MCF 10A (cell line): ENCODE results near the gene ARHGAP27. TPM values are rescaled to one million over a fixed set of nuclear protein-coding genes. Genes with fewer than 3 reads are reported as not detected.

Experiments
- BruUV-seq: library from RNA; stranded (reverse); fragments of 400-500 nt; replicated peaks from 2 replicates; lab custom pipeline; 2021; lab: Mats Ljungman, UMichigan
- CTCF ChIA-PET: fragments of 300-600 bp; sonication (Branson Sonifier 250); formaldehyde crosslinking; extraction: SDS; loops from one replicate; lab custom pipeline; 2021; ENCODE audit warnings: antibody characterized with exemption, inconsistent platforms; lab: Yijun Ruan, JAX
- POLR2A ChIA-PET: fragments of 300-600, 350-650 bp; sonication (Branson Sonifier 250); formaldehyde crosslinking; extraction: SDS; loops from one replicate; lab custom pipeline; 2020; ENCODE audit warnings: antibody characterized with exemption, inconsistent platforms; lab: Yijun Ruan, JAX
- DNase-seq: peaks from one replicate; pipeline ENCODE4 v3.0.0-alpha.2; 2018; ENCODE audit not compliant: unreplicated experiment
- H3K27ac Mint-ChIP-seq: one replicate; pipeline ENCODE4 v1.8.0; 2022; ENCODE audit warnings: mild to moderate bottlenecking, low read depth, mixed read lengths; ENCODE audit not compliant: unreplicated experiment
- H3K27me3 Mint-ChIP-seq: one replicate; pipeline ENCODE4 v1.8.0; 2022; ENCODE audit warnings: mixed read lengths; ENCODE audit not compliant: insufficient read depth, unreplicated experiment
- H3K36me3 Mint-ChIP-seq: one replicate; pipeline ENCODE4 v1.8.0; 2022; ENCODE audit warnings: mild to moderate bottlenecking, moderate library complexity, mixed read lengths; ENCODE audit not compliant: insufficient read depth, unreplicated experiment
- H3K4me1 Mint-ChIP-seq: one replicate; pipeline ENCODE4 v1.8.0; 2022; ENCODE audit warnings: mixed read lengths; ENCODE audit not compliant: insufficient read depth, unreplicated experiment
- H3K4me3 Mint-ChIP-seq: one replicate; pipeline ENCODE4 v1.8.0; 2022; ENCODE audit warnings: mild to moderate bottlenecking, moderate library complexity, mixed read lengths; ENCODE audit not compliant: unreplicated experiment
- H3K9me3 Mint-ChIP-seq: one replicate; pipeline ENCODE4 v1.8.0; 2022; ENCODE audit warnings: mixed read lengths; ENCODE audit not compliant: unreplicated experiment
- intact Hi-C: fragments of 100-400 bp; cut with micrococcal nuclease; formaldehyde crosslinking; loops from 2 replicates; pipeline ENCODE4 v1.14.1; 2022
- total RNA-seq: library from RNA; stranded (reverse); gene quantifications from 2 replicates; pipeline ENCODE4 v1.2.3, GENCODE V29; 2022
- TF ChIP-seq, protein P1 (sequence below): fragments of 200-600 bp; IDR thresholded peaks from one replicate; pipeline ENCODE4 v1.8.0; 2022; ENCODE audit warnings: antibody characterized with exemption, mild to moderate bottlenecking; ENCODE audit not compliant: unreplicated experiment

Gene ARHGAP27
- total RNA-seq, 1 experiment from 2014 or later: 30.5 TPM

- Mint-ChIP-seq H3K27ac (no peak overlapping the region), H3K4me1 (peaks cover 4% of the 10 kb centered on the region), H3K36me3 (peaks cover 26% of the 10 kb centered on the region), H3K4me3 (no peak overlapping the region), H3K27me3 (no peaks in the 10 kb centered on the region), H3K9me3 (no peaks in the 10 kb centered on the region)
- no peak for DNase-seq
- POLR2A ChIA-PET: no interaction called here
- BruUV-seq: no TSS peak
- intact Hi-C loops: no loop called here
- TF ChIP-seq, protein P1, sequence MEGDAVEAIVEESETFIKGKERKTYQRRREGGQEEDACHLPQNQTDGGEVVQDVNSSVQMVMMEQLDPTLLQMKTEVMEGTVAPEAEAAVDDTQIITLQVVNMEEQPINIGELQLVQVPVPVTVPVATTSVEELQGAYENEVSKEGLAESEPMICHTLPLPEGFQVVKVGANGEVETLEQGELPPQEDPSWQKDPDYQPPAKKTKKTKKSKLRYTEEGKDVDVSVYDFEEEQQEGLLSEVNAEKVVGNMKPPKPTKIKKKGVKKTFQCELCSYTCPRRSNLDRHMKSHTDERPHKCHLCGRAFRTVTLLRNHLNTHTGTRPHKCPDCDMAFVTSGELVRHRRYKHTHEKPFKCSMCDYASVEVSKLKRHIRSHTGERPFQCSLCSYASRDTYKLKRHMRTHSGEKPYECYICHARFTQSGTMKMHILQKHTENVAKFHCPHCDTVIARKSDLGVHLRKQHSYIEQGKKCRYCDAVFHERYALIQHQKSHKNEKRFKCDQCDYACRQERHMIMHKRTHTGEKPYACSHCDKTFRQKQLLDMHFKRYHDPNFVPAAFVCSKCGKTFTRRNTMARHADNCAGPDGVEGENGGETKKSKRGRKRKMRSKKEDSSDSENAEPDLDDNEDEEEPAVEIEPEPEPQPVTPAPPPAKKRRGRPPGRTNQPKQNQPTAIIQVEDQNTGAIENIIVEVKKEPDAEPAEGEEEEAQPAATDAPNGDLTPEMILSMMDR: no peak
- CTCF ChIA-PET: interaction anchor here (1.1 to 1.2 kb wide), 2 partner anchors 10 to 21 kb away, joined by 3 to 4 read pairs; no protein-coding TSS in a partner anchor
These were observed 28.7 kb downstream of the ARHGAP27 start for GRCh38 chr17:45403906-45404490.

DNA sequence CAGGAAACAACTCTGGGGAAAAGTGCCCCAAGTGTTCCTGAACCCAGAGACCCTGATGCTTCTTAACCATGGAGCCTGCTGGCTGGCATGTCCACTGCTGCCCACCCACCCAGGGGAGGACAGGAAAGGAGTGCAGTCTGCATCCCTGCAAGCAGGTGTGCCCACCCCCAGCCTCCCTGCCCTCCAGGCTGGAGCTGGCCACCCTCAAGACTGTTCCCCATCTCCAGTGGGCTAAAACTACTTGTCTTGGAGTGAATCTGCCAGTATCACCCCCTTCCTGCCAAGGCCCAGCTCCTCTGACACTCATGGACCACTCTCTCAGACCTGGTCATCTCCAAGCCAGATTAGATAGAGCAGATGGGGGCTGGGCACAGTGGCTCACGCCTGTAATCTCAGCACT is 29.8 kb downstream of the ARHGAP27 start:
- intact Hi-C loops: no loop called here
- Mint-ChIP-seq H3K27ac (no peak overlapping the region), H3K4me1 (no peaks in the 10 kb centered on the region), H3K4me3 (no peak overlapping the region), H3K27me3 (no peaks in the 10 kb centered on the region), H3K9me3 (no peaks in the 10 kb centered on the region), H3K36me3 (peaks cover 29% of the 10 kb centered on the region)
- BruUV-seq: no TSS peak
- ChIA-PET CTCF (no interaction called here), POLR2A (no interaction called here)
- no peak for DNase-seq
- TF ChIP-seq, protein P1: no peak

DNA sequence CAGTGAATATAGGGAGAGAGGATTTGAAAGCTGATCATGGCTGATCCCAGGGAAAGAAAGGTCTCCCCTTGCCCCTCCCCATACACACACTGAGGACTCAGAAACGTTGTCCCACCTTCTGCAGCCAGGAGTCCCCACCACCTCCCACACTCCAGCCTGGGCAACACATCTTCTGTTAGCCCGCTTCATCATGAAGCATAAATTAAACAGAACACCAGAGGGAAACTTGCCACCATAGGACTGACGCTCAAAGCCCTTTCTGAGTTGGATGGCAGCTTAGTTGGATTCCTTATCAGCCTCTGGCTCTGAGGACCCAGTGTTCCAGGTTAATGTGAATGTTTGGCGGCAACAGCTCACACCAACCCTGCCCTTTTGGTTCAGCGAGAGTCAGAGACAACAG is 33.9 kb downstream of the ARHGAP27 start:
- ChIA-PET POLR2A (no interaction called here), CTCF (interaction anchor here (0.6 to 15.7 kb wide), 2 partner anchors 123 to 654 kb away, joined by 5 to 229 read pairs; no protein-coding TSS in a partner anchor)
- H3K4me1 Mint-ChIP-seq: no peaks in the 10 kb centered on the region
- H3K9me3 Mint-ChIP-seq: no peaks in the 10 kb centered on the region
- H3K27ac Mint-ChIP-seq: peak overlapping the region; percentile 49
- DNase-seq: no peak
- no peaks in the 10 kb centered on the region for H3K27me3 Mint-ChIP-seq
- H3K36me3 Mint-ChIP-seq: peaks cover 40% of the 10 kb centered on the region
- TF ChIP-seq, protein P1: no peak
- no TSS peak for BruUV-seq
- H3K4me3 Mint-ChIP-seq: no peak overlapping the region
- intact Hi-C loops: no loop called here

DNA sequence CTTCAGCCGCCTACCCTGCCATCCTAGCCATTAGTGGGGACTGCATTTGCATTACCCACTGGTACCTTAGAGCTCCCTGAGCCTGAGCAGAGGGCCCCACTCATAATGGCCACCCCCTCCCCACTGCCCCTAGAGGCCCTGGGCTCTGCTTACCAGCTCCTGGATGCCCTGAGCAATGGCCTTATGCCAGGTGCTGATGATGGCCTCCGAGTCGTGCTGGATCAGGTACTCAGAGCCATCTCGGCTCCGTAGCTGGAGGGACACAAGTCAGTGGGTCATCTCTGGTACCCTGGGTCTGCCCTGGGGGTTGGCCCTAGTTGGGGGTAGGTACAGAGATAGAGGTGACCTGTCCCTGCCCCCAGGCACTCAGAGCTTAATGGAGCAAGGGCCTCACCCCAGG is 34.9 kb downstream of the ARHGAP27 start:
- Mint-ChIP-seq H3K27me3 (no peaks in the 10 kb centered on the region), H3K4me3 (no peak overlapping the region), H3K36me3 (peaks cover 36% of the 10 kb centered on the region), H3K4me1 (no peaks in the 10 kb centered on the region), H3K9me3 (no peaks in the 10 kb centered on the region), H3K27ac (no peak overlapping the region)
- no TSS peak for BruUV-seq
- no peak for DNase-seq
- CTCF ChIA-PET: interaction anchor here (0.7 to 15.7 kb wide), 3 partner anchors 28 to 122 kb away, joined by 3 to 229 read pairs (median 7); no protein-coding TSS in a partner anchor
- POLR2A ChIA-PET: interaction anchor here (0.8 kb wide), 1 partner anchor 16 kb away, joined by 3 read pairs; no protein-coding TSS in a partner anchor
- intact Hi-C loops: loop anchor here (2.0 kb wide), 1 partner anchor 455 kb away; no protein-coding TSS in a partner anchor
- TF ChIP-seq, protein P1: no peak
